ENCODE measurements around the gene C6orf89.

DNA sequence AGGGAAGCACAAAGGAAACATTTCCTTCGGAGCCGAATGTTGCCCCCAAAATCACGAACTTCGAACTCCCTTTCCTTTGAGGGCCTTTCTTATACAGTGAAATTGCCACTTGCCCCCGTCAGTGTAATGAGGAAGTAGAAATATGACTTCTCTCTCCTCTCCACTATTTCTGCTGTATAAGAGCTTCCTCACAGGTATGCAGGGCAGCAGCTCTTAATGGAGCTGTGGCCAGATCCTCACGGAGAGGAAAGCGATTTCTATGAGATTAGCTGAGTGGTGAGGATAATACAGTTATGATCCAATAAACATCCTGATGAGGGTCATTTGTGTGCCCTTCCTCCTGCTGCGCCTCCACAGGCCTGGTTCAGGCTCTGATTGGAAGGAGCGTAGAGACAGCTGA, 35.7 kb upstream of the C6orf89 start:
- TF ChIP-seq POLR2A (IDR thresholded peaks at IDR 0.05), result no peak
- TF ChIP-seq, protein P1, sequence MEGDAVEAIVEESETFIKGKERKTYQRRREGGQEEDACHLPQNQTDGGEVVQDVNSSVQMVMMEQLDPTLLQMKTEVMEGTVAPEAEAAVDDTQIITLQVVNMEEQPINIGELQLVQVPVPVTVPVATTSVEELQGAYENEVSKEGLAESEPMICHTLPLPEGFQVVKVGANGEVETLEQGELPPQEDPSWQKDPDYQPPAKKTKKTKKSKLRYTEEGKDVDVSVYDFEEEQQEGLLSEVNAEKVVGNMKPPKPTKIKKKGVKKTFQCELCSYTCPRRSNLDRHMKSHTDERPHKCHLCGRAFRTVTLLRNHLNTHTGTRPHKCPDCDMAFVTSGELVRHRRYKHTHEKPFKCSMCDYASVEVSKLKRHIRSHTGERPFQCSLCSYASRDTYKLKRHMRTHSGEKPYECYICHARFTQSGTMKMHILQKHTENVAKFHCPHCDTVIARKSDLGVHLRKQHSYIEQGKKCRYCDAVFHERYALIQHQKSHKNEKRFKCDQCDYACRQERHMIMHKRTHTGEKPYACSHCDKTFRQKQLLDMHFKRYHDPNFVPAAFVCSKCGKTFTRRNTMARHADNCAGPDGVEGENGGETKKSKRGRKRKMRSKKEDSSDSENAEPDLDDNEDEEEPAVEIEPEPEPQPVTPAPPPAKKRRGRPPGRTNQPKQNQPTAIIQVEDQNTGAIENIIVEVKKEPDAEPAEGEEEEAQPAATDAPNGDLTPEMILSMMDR (IDR thresholded peaks at IDR 0.05), result no peak

Measured in Peyer's patch (tissue), 4 donors.